HG03469 (cell line): ENCODE measurements around the gene ERN2.
"Not testable (repeated sequence)": the region's sequence is repeated elsewhere in the genome, so short reads cannot be mapped to it uniquely, and the experiment has no call there.

Experiments used
- ATAC-seq: cut with Tn5 transposase; IDR thresholded peaks from one replicate; pipeline ENCODE4 v1.9.1; 2021; ENCODE audit warnings: mild to moderate bottlenecking, moderate library complexity, moderate number of reproducible peaks; ENCODE audit not compliant: unreplicated experiment

Gene ERN2

GRCh38 chr16:23712976-23713375 lies at the start of gene ERN2:
Gene ERN2, minus strand, starts transcription at chr16:23713222. Its CDS starts 35 bp downstream, at chr16:23713187.
- ATAC-seq, result no peak

GRCh38 chr16:23757937-23758619 lies 45.1 kb upstream of the ERN2 start:
- no peak for ATAC-seq

- ATAC-seq, result no peak
Measured at GRCh38 chr16:23757116-23757515, 44.1 kb upstream of the ERN2 start.

- no peak for ATAC-seq
Measured at GRCh38 chr16:23755484-23755809, 42.4 kb upstream of the ERN2 start.

- no peak for ATAC-seq
Measured at GRCh38 chr16:23754594-23755483, 41.8 kb upstream of the ERN2 start, which contains the start of gene CHP2. Gene CHP2, plus strand, starts transcription at chr16:23755026. Its CDS starts 24 bp downstream, at chr16:23755050.

- ATAC-seq, result no peak
Measured at GRCh38 chr16:23753908-23754593, 41.0 kb upstream of the ERN2 start.

GRCh38 chr16:23751053-23751452 lies 38.0 kb upstream of the ERN2 start:
- ATAC-seq, result not testable (repeated sequence)

GRCh38 chr16:23748630-23749029 lies 35.6 kb upstream of the ERN2 start:
- no peak for ATAC-seq

- ATAC-seq, result no peak
Measured at GRCh38 chr16:23745263-23745662, 32.2 kb upstream of the ERN2 start.

- ATAC-seq, result no peak
Measured at GRCh38 chr16:23742766-23743165, 29.7 kb upstream of the ERN2 start.

GRCh38 chr16:23741675-23742303 lies 28.8 kb upstream of the ERN2 start:
- ATAC-seq, result no peak

- no peak for ATAC-seq
Measured at GRCh38 chr16:23739516-23739915, 26.5 kb upstream of the ERN2 start.

GRCh38 chr16:23737423-23738028 lies 24.5 kb upstream of the ERN2 start:
- not testable (repeated sequence) for ATAC-seq

- ATAC-seq, result no peak
Measured at GRCh38 chr16:23734176-23734893, 21.3 kb upstream of the ERN2 start.

GRCh38 chr16:23729503-23730424 lies 16.7 kb upstream of the ERN2 start:
- no peak for ATAC-seq

GRCh38 chr16:23728112-23728477 lies 15.1 kb upstream of the ERN2 start:
- ATAC-seq, result no peak

- ATAC-seq, result no peak
Measured at GRCh38 chr16:23726710-23727109, 13.7 kb upstream of the ERN2 start.

- no peak for ATAC-seq
Measured at GRCh38 chr16:23724785-23725131, 11.7 kb upstream of the ERN2 start.
